GM19467 (cell line): ENCODE data around the gene AOC3.
"Not testable (repeated sequence)": the region's sequence is repeated elsewhere in the genome, so short reads cannot be mapped to it uniquely, and the experiment has no call there.

Experiments
- ATAC-seq: cut with Tn5 transposase; IDR thresholded peaks from one replicate; pipeline ENCODE4 v1.9.1; 2021; ENCODE audit warnings: mild to moderate bottlenecking, moderate library complexity; ENCODE audit not compliant: unreplicated experiment

AOC3 gene

GRCh38 chr17:42866216-42866615 lies 15.2 kb downstream of the AOC3 start:
- no peak for ATAC-seq

GRCh38 chr17:42866631-42867575 lies 15.9 kb downstream of the AOC3 start:
- no peak for ATAC-seq

- ATAC-seq, result not testable (repeated sequence)
These were observed 16.8 kb downstream of the AOC3 start for GRCh38 chr17:42867694-42868261.

- ATAC-seq, result no peak
These were observed 17.3 kb downstream of the AOC3 start for GRCh38 chr17:42868338-42868737.

- no peak for ATAC-seq
These were observed 20.6 kb downstream of the AOC3 start for GRCh38 chr17:42871647-42872046.

GRCh38 chr17:42872251-42872965 lies 21.4 kb downstream of the AOC3 start:
- no peak for ATAC-seq

- ATAC-seq, result no peak
These were observed 22.3 kb downstream of the AOC3 start for GRCh38 chr17:42873315-42873714.

- not testable (repeated sequence) for ATAC-seq
These were observed 23.1 kb downstream of the AOC3 start for GRCh38 chr17:42873932-42874695.

- no peak for ATAC-seq
These were observed 26.0 kb downstream of the AOC3 start for GRCh38 chr17:42877037-42877436.

GRCh38 chr17:42878123-42878880 lies 27.3 kb downstream of the AOC3 start:
- ATAC-seq, result no peak

GRCh38 chr17:42878924-42879595 lies 28.1 kb downstream of the AOC3 start:
- ATAC-seq, result no peak

GRCh38 chr17:42879596-42879985 lies 28.6 kb downstream of the AOC3 start:
- ATAC-seq, result no peak

GRCh38 chr17:42880776-42881310 lies 29.8 kb downstream of the AOC3 start:
- no peak for ATAC-seq

- ATAC-seq, result not testable (repeated sequence)
These were observed 30.7 kb downstream of the AOC3 start for GRCh38 chr17:42881706-42882105.

- ATAC-seq, result no peak
These were observed 31.2 kb downstream of the AOC3 start for GRCh38 chr17:42882166-42882565.

- ATAC-seq, result no peak
These were observed 33.0 kb downstream of the AOC3 start for GRCh38 chr17:42883802-42884558.

- ATAC-seq, result not testable (repeated sequence)
These were observed 34.8 kb downstream of the AOC3 start for GRCh38 chr17:42885806-42886205.

GRCh38 chr17:42886283-42887176 lies 35.5 kb downstream of the AOC3 start:
- ATAC-seq, result no peak
